Esophagus mucosa (tissue), 1 donor: ENCODE results near the gene OLIG2. TPM values are rescaled to one million over a fixed set of nuclear protein-coding genes. Genes with fewer than 3 reads are reported as not detected.
A peak's percentile ranks its signal among the peaks of the same experiment; 100 is the strongest.

ENCODE experiments used
- ATAC-seq: fragments of 200-7000 bp; cut with Tn5 transposase; one replicate; pipeline ENCODE4 v1.9.1; 2020
- total RNA-seq: library from RNA; stranded (reverse); gene quantifications from one replicate; pipeline ENCODE4 v1.2.4, GENCODE V29; 2023
- donor health status: DM: yes; HTN: yes; CAD: no.

The OLIG2 gene
- not detected for total RNA-seq

DNA sequence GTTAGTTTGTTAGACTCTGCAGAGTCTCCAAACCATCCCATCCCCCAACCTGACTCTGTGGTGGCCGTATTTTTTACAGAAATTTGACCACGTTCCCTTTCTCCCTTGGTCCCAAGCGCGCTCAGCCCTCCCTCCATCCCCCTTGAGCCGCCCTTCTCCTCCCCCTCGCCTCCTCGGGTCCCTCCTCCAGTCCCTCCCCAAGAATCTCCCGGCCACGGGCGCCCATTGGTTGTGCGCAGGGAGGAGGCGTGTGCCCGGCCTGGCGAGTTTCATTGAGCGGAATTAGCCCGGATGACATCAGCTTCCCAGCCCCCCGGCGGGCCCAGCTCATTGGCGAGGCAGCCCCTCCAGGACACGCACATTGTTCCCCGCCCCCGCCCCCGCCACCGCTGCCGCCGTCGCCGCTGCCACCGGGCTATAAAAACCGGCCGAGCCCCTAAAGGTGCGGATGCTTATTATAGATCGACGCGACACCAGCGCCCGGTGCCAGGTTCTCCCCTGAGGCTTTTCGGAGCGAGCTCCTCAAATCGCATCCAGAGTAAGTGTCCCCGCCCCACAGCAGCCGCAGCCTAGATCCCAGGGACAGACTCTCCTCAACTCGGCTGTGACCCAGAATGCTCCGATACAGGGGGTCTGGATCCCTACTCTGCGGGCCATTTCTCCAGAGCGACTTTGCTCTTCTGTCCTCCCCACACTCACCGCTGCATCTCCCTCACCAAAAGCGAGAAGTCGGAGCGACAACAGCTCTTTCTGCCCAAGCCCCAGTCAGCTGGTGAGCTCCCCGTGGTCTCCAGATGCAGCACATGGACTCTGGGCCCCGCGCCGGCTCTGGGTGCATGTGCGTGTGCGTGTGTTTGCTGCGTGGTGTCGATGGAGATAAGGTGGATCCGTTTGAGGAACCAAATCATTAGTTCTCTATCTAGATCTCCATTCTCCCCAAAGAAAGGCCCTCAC is at the start of gene OLIG2:
Gene OLIG2, plus strand, starts transcription at position 447 of the 954 bp plus-strand sequence. CDS start 928 bp downstream, outside the sequence.
- no peak for ATAC-seq

DNA sequence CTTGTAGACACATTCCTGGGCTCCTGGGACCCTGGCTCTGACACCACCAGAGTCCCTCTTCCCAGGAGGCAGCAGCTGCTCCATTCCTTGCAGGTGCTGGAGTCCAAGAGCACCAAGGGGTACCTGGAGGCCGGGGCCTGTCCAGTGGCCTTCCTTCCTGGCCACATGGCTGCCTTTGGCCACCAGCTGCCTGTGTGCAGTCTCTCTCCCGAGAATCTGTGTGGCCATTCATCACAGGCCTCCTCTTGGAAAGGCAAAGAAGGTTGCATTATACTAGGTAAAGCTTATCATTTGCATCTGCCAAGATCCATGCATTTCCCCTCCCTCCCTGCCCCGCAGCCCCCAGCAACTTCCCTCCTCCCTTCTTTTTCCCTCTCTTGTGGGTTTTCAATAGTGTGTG is 48.9 kb upstream of the OLIG2 start:
- no peak for ATAC-seq

DNA sequence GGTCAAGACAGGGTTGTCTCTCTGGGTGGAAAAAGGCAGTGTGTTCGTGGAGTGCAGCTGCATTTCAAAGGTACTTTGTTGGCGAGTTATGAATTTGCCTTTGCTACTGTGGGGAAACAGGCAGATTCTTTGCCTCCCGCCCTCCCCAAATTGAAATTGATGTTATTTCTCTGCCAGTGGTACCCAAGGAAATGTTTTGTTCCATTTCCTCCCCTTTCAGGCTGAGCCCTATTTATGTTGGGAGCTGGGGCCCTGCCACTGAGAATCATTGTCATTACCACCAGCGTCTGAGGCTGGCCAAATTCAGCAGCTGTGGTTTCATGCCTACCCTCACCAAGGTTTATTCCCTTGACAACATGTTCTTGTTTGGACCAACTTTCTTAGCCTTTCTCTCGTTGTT is 48.5 kb upstream of the OLIG2 start:
- no peak for ATAC-seq

DNA sequence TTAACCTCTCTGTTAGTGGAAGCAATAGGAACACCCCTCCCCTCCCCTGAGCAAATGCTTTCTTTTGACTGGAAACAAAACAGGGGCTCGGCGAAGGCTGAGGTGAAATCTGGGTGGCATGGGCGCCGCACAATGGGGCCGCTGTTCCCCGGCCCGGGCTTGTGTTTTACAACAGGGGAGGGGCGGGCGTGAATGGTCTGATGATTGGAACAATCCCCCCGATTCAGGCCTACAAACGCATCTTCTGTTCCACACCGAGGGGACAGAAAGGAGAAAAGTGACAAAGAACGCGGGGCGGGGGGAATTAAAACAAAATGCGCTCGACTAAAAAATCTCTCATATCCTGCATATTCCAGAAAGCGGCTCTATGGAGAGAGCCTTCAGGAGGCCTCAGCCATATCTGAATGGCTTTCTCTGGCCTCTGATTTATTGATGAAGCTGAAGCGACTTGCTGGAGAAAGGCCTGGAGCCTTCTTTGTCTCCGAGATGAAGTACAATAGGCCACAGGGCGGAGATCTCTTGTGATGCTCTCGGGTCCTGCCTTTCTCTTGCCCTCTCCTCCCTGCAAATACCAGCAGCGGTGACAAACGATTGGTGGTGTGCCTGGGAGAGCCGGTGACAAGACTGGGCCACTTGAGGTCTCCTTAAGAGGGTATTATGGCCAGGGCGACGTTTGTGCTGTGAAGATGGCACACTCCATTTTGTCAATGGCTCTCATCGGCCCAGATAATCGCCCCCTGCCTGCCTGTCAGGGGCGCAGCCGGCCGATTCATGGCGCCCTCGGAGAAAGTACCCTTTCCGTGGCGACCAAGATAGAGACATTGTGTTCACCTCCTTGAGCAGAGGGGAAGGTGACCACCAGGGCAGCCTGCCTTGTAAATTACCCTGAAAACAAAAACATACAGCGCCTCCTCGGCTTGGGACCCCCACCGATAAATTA is 47.1 kb upstream of the OLIG2 start:
- no peak for ATAC-seq

DNA sequence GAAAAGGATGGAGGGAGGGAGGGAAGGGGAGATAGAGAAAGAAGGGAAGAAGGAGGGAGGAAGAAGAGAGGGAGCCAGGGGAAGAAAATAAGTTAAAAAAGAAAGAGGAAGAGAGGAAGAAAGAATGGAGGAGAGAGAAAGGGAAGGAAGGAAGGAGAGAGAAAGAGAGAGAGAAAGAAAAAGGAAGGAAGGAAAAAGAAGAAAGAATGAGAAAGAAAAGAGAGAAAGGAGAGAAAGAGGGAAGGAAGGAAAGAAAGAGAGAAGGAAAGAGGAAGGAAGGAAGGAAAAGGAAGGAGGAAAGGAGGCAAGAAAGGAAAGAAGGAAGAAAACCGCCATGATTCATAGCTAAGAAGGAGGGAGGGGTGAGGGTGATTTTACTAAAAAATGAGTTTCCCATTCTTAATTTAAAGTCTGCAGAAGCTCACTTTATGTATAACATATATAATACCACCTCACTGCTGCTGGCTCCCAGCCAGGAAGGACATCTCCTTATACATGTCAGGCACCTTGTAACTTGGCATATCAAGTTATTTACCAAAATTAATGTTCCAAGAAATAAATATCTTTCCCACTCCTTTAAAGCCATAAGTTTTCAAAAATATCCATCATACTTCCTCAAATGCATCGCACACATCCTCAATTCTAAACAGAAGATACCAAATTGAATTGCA is 46.0 kb upstream of the OLIG2 start:
- ATAC-seq = no peak

DNA sequence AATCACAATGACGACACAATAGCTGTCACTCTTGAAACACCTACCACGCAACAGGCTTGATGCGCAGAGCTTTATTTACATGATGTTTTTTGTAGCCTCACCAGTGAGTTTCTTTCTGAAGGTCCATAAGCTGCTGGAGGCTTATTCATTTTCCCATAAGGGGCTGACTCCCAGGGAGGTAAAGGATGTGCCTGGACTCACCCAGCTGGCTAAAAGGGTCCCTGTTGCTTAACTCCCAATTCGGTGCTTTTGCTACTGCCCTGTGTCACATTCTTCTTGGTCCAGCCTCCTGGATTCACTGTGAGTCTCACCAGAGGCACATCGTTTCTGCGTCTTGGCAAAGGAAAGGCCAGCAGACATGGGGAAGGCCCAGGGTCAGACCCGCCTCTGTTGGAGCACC is 44.6 kb upstream of the OLIG2 start:
- ATAC-seq = no peak

DNA sequence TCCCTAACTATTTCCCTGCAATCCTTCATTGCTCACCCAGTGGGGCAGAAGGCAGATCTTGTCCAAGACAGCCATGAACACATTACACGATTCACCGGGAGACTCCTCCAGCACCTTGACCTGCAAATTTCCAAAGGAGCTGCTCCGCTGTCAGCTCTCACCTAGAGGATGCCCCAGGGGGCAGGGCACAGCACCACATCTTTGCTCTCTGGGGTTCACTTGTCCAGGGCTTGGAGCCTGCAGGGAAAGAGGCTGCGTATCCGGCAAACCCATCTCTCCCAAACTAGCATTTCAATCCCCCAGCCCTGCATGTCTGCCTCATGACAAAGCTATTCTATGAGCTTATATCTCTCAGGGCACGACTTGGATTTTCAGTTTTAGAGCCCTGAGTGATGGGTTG is 35.1 kb upstream of the OLIG2 start:
- no peak for ATAC-seq

DNA sequence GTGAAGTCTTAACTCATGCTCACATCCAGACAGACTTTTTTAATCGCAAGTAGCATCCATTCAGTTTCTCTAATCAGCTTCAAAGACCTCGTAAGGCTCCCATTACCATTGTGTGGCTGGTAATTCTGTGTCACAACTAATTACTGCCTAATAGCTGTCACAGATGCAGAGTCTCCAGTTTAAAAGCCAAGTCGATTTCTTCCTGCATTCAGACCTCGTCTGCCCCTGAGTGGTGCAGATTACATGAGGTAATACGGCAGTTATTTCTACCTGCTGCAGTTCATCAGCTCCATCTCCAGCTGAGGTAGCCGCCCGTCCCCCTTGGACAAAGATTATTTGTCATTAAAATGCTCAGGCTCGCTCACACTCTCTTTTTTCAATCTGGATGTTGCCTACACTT is 34.4 kb upstream of the OLIG2 start:
- ATAC-seq = no peak

DNA sequence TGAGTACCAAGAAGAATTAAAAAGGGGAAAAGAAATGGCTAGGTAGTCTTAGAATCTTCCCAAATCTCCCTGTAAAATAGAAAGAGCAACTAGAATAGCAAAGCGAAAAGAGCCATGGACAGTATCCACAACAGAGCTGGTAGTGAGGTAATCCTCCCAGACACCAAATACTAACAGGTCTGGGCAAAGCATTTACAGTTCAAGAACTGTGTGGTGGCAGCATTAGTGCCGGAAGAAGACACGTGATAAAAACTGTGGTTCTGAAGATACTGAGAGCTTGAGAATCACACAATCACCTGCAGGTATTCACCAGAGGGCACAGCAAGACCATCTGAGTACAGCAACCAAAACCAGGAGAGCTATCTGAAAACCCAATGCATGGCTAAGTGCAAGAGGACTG is 31.8 kb upstream of the OLIG2 start:
- ATAC-seq = no peak

DNA sequence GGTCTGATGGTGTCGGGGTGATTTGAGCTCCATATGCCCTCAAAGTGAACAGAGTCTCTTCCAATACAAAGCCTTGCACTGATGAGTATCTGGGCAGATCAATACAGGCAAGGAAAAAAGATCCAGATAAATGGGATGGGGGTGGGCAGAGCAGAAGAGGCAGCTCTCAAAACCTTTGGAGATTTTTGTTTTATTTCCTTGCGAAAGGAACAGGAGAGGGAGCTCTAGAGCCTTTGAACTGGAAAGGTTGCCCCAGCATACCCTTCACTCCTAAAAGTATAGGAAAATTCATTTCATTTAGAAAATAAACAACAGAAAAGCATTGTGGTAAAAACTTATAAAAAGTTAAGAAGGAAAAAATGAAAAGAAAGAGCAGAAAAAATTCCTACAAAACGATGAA is 31.4 kb upstream of the OLIG2 start:
- no peak for ATAC-seq

DNA sequence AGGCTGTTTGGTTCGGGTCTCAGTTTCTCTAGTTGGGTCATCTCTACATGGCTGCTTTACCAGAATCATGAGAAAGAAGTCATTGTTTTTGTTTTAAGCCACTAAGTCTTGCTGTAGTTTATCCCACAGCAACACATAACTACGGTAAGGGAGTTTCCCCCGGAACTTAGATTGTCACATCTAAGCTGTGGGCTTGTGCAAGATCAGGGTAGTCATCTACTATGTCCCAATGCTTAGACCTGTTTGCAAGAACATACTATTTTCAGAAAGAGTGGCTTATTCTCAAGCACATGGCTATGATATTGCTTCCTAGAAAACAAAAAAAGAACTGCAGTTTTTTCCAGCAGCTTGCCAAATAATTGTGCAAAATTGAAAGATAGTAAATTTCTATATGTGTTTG is 18.0 kb upstream of the OLIG2 start:
- ATAC-seq = no peak

DNA sequence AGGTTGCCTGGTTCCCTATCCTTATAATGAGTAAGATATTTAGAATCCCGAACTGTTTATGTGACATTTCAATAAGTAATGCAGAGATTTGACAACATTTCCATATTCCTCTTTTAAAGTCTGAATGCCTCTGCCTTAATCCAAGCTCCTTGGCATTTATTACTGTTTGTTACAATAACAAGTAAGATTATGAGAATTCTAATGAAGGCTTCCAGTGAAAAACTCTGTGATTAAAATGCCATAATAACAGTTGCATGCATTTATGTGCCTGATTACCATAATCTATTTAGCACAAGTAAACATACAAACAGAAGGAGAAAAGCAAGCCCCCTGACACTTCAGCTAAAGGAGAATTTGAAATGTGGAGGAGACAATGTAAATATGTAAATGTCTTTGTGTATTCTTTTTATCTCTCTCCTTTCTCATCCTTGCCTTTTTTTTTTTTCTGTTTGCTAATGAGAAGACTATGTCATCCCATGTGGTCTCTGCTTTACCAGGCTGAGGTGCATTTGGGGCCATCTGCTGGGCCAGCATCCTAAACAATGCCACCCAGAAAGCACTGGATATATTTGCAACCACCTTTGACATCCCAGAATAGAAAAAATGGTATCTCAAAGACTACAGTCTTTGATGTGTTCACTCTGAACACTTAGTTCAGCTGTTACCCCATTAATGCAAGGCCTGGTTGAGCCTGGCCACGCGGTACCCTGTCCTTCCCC is 17.2 kb upstream of the OLIG2 start:
- no peak for ATAC-seq

DNA sequence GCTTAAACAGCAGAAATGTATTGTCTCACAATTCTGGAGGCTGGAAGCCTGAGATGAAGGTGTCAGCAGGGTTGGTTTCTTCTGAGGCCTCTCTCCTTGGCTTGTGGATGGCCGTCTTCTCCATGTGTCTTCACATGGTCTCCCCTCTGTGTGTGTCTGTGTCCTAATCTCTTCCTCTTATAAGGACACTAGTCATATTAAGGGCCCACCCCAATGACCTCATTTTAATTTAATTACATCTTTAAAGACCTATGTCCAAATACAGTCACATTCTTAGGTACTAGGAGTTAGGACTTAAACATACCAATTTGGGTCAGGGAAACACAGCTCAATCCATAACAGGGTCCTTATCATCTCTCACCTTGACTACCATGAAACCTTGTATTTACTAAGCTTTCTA is 14.8 kb upstream of the OLIG2 start:
- no peak for ATAC-seq

DNA sequence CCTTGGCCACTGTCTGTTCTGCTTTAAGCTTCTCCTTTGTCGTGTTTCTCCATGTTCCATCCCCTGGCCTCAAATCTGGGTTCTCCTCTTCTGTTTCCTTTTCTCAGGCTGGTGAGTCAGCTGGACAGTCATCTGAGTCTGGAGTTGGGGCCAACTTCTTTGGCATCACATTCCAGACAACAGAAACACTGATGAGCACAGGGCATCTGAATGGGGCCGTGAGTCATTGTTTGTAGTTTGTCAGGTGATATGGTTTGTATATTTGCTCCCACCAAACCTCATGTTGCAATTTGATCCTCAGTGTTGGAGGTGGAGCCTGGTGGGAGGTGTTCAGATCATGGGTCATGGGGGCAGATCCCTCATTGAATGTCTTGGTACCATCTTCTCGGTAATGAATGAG is 14.3 kb upstream of the OLIG2 start:
- ATAC-seq = no peak

DNA sequence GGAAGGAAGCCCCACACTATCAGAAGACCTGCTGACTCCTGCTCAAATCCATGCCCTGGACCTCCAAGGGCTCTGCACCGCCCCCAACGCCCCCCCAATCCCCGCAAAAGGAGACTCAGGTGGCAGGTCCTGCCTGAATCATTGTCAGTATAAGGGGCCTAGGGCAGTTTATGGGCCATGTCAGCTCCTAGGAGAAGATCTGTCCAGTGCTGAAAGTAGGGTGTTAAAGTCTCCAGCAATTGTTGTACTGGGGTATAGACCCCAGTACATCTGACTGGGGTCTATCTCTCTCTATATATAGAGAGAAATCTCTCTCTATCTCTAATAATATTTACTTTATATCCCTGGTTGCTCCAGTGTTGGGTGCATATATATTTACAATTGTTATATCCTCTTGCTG is 12.1 kb upstream of the OLIG2 start:
- no peak for ATAC-seq

DNA sequence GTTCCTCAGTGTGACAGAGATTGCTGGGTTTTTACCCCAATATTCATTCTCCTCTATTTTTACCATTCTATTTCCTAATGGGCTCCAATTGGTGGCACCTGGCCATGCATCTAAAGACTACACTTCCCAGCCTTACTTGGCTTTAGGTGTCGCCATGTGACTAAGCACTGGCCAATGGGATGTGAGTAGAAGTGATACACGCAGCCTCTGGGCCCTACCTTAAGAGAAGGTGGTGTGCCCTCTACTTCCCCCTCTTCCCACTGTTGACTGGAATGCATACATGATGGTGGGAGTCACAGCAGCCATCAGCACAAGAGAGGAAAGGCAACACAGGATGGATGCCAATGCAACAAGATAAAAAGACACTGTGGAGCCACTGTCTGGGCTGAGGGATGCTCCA is 11.4 kb upstream of the OLIG2 start:
- ATAC-seq = no peak

DNA sequence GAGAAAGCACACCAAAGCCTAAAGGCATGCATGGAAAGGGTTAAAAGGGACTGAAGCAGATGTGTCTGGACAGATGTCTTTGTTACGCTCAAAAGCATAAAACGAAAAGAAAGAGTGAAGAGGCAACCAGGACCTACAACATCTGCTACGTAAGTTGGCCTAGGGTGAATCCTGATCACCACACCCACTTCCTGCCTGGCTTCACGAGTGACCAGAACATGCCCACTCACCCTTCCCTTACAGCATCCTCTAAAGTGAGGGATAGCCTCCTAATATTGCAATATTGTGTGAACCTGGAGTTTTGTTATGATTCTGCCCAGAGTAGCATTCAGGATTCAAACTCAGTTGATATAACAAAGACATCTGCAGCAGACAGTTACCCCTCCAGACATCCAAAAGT is 10.6 kb upstream of the OLIG2 start:
- ATAC-seq = no peak

DNA sequence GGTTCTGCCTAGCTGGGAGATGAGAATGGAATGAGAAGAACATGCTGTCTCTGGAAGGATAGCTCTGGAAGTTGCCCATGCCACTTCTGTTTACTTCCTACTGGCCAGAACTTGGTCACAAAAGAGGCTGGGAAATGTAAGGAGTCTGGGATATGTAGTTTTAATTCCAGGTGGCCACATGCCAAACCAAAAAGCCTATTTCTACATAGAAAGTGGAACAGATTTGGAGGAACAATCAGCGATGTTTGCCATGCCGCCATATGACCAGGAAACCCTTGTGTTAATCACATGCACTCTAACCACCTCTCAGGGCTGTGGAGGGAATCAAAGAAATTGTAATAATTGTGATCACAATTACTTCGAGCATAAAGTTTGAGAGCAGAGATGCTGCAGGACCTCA is 10.0 kb upstream of the OLIG2 start:
- ATAC-seq = no peak

DNA sequence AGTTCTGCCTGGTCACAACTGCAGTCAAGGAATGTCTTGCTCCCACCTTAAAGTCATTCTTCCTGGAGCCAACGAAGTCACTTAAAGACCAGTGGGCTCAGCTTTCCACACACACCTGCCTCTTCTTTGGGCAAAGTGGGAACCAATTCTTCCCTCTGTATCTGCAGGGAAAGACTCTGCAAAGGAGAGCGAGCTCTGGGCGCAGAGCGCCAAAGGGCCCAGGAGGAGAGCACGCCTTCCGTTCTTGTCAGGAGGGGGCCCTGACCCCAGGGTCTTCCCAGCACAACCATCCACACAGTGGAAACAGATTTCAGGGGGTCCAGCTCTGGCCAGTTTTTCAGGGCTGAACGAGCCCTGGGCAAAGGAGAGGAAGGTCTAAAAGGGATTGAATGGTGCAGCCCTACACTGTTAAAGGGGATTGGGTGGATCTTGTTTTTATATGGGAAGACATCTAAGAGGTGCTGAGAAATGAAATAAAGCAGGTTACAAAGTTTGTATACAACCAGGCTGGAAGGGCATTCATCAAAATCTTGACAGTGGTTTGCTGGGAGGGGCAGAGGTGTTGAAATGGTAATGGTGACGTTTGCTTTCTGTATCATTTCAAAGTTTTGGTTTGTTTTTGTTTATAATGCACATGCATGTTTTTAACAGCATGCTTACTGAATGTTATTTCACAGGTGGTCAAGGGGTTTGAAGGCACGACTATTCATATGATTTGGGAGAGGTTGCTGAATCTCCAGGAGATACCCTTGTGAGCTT is 6.8 kb upstream of the OLIG2 start:
- ATAC-seq = no peak

DNA sequence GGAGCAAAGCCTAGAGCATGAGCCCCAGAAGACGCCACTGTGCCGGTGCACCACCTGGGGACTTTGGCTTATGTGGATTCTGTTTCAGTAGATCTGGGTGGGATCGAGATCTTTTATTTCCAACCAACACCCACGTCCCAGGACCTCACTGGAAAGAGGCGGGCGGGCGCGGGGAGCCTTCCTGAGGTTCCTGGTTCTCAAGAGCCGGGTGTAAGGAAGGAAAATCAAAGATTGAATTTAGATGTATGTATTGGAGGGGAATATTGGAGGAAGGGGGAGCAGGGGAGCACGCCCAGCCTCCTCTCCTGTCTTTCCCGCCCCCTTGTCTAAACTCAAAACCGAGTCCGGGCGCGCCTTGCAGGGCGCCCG is 6.2 kb upstream of the OLIG2 start:
- no peak for ATAC-seq

DNA sequence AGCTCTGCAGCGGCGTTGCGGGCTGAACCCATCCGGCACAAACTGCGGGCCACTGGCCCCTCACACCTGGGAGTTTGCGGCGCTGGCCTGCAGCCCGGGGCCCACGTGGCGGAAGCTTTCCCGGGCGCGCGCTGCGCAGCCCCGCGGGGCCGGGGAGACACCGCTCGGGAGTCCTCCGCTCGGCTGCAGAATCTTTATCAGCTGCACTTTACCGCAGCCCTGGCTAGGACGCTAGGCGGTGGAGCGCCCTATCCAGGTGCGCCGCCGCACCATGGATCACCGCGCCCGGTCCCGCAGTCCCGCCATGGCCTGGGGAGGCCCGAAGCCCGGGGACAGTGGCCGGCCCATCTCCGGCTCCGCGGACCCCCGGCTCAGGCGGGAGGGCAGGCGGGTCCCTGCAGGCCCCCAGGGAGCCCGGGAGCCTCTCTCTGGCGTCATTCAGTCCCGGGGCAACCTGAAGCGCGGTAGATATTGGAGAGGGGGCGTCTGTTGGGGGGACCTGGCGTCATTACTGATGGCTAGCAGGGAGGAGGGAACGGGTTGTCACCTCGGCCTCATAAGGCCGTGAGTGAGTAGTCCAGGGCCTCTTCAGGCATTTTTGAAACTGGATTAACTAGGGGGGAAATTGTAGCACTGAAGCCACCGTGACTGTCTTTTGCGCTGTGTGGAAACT is 5.7 kb upstream of the OLIG2 start:
- peak; percentile 19 for ATAC-seq
